ENCODE measurements around the gene CSTF1.
"Not testable (repeated sequence)": the region's sequence is repeated elsewhere in the genome, so short reads cannot be mapped to it uniquely, and the experiment has no call there.

Gene CSTF1

DNA sequence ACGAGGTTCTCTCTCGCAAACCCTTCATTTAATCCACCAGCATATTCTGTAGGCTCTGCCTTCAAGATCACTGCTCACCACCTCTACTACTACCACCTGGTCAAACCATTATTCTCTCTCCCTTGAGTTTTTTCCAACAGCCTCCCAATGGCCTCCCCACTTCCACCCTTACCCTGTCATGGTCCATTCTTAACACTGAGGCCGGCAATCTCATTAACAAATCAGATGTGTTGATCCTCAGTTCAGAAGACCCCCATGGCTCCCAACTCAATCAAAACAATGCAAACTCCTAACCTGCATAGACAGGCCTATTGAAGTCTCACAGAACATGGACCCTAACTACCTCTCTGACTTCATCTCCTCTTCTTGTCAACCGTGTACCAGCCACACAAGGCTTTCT is 2.6 kb upstream of the CSTF1 start:
- FAIRE-seq (no peak), DNase-seq (ENCODE audit: insufficient read length, low spot score) (no peak)
- TF ChIP-seq, protein P1, sequence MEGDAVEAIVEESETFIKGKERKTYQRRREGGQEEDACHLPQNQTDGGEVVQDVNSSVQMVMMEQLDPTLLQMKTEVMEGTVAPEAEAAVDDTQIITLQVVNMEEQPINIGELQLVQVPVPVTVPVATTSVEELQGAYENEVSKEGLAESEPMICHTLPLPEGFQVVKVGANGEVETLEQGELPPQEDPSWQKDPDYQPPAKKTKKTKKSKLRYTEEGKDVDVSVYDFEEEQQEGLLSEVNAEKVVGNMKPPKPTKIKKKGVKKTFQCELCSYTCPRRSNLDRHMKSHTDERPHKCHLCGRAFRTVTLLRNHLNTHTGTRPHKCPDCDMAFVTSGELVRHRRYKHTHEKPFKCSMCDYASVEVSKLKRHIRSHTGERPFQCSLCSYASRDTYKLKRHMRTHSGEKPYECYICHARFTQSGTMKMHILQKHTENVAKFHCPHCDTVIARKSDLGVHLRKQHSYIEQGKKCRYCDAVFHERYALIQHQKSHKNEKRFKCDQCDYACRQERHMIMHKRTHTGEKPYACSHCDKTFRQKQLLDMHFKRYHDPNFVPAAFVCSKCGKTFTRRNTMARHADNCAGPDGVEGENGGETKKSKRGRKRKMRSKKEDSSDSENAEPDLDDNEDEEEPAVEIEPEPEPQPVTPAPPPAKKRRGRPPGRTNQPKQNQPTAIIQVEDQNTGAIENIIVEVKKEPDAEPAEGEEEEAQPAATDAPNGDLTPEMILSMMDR (IDR thresholded peaks at IDR 0.05; ENCODE audit: insufficient read depth, missing control alignments): no peak

DNA sequence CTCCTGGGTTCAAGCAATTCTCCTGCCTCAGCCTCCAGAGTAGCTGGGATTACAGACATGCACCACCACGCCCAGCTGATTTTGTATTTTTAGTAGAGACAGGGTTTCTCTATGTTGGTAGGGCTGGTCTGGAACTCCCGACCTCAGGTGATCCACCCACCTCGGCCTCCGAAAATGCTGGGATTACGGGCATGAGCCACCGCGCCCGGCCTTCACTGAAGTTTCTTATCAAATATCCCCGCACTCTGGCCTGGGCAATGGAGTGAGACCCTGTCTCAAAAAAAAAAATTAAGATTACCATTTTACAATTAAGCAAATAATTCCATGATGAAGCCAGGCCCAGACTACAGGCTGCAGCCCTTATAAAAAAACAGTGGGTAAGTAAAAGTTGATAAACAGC is 2.0 kb upstream of the CSTF1 start:
- not testable (repeated sequence) for DNase-seq (ENCODE audit: insufficient read length, low spot score); FAIRE-seq

DNA sequence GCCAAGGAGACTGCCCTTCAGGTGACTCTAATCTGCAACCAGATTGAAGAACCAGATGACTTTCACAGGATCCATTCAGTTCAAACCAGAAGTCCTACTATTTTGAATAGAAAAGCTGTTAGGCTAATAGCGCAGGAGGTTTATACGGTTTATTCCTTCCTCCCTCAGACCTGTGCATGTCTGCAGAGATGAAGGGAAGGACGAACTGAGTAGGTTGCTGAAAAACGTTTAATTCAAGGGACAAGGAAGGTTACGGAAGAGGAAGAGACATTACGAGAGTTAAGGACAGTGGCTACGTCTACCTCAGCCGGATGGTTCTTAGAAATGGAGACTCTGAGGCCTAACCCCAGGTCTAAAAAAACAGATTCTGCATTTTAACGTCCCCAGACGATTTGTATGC is 1.4 kb upstream of the CSTF1 start:
- TF ChIP-seq, protein P1 (IDR thresholded peaks at IDR 0.05; ENCODE audit: insufficient read depth, missing control alignments): no peak
- DNase-seq (ENCODE audit: insufficient read length, low spot score) (no peak), FAIRE-seq (no peak)

DNA sequence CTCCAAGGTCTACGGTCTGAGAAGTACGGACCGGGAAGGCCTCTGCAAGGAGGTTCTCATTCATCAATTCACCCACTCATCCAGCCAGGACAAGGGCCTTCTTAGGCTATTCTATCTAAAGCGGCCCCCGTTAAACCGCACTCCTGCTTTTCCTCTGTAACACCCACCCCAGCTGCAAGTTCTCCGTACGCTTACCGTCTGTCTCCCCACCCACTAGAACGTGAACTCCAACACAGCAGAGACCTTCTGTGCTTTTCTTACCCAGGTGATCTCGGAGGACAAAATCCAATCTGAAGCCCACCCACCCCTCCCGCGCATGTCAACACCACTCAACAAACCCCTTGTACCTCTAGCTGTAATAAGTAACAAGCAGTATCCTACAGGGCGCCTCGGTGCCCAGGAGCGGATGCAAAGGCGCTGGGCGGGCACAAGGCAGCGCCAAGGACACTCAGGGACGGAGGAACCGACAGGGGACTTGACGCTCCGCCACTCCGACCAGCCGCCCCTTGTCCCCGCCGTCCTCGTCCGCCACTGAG is 781 bp upstream of the CSTF1 start:
- no peak for DNase-seq (ENCODE audit: insufficient read length, low spot score)
- TF ChIP-seq, protein P1 (IDR thresholded peaks at IDR 0.05; ENCODE audit: insufficient read depth, missing control alignments): no peak
- FAIRE-seq: no peak

DNA sequence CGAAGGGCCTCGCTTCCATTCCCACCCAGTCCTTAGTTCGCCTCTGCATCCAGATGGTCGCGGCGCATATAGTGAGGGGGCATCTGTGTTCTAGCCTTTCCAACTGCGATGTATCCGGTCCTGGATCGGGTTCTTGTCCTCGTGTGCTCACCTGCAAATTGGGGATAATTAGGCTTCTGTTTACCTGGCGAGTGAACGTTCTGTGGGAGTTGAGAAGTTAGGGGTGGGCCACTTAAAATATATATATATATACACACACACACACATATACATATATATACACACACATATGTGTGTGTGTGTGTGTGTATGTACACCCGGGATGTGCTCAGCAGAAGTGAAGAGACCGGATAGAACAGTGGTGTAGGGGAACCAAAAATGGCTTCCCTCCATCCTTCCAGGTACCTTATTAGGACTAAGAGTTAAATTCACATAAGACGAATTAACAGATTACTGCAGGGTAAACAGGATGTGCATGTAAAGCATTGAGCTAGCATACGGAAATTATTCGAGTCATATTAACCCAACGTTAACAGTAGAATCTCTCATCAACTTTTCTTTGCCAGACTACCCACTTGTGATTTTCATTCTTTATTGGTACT is 537 bp downstream of the CSTF1 start:
- TF ChIP-seq, protein P1 (IDR thresholded peaks at IDR 0.05; ENCODE audit: insufficient read depth, missing control alignments): no peak
- FAIRE-seq: no peak
- no peak for DNase-seq (ENCODE audit: insufficient read length, low spot score)

- DNase-seq (ENCODE audit: insufficient read length, low spot score): no peak
- TF ChIP-seq, protein P1 (IDR thresholded peaks at IDR 0.05; ENCODE audit: insufficient read depth, missing control alignments): no peak
- FAIRE-seq: no peak
Observed at GRCh38 chr20:56393653-56394052, 1.2 kb downstream of the CSTF1 start.

DNA sequence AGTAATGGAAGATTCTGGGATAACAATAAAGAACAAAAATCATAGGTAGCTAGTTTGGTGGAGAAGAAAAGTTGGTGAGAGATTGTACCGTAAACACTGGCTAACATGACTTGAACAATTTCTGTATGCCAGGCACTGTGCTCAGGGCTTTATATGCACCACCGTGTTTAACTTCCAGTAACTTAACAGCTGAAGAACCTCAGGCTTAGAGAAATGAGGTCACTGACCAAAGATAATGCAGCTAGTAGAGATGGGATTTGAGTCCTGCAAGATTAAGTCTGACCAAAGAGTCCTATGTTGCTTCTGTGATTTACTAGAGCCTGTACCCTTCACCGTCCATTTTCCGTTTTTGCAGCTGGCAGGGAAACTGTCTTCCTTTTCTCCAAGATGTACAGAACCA is 2.7 kb downstream of the CSTF1 start:
- DNase-seq (ENCODE audit: insufficient read length, low spot score): no peak
- TF ChIP-seq, protein P1 (IDR thresholded peaks at IDR 0.05; ENCODE audit: insufficient read depth, missing control alignments): no peak
- FAIRE-seq: no peak
